ENCODE results near the gene KCNC2. TPM values are rescaled to one million over a fixed set of nuclear protein-coding genes. Genes with fewer than 3 reads are reported as not detected.

The KCNC2 gene
- total RNA-seq, 1 experiment from 2014 or later: not detected

DNA sequence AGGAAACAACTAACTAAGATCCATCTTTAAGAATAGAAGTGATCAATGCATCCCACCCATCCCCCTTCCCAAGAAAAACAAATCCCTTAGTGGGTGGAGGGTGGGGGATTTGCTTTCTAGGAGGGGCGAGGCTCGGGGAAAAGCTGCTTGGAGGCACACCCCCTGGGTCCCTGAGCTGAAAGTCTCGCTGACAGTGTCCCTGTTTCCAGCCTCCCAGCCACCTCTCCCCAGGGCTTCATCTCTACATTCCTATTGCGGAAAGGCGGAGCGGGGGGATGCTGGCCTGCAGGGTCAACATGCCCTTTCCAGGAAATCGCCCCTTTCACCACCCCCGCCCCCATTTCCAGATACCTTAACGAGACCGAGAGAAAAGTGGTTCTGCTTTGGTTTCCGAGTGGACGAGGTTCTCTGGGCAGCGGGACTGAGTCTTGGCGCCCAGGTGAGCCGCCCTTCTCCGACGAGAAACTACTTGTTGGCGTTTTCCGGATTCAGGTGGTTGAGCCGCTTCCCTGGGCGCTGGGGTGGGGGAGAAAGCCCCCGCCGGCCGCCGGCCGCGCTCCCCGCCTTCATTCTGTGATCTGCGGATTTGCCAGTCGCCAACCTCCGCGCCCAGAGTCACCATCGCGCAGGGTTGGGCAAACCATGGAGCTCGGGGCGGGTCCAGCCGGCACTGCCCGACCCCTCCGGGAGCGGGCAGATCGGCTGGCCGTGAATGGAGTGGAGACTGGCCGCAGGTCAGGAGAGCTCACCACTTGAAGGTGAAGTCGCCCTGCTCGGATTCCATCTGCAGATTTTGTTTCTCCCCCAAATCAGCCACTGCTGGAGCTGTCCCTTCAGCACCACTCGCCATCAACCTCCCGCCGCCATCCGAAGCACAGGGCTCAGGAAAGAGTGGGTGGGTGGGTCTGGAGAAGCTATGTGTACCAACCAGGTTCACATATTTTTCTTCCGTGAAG lies 505 bp downstream of the KCNC2 start:
- H3K4me3 ChIP-seq (ENCODE audit: low read length): no peak overlapping the region
- H4K20me1 ChIP-seq (ENCODE audit: insufficient read depth, low read depth, low read length): no peaks in the 10 kb centered on the region
- H2AFZ ChIP-seq (ENCODE audit: low read length): no peak overlapping the region
- H3K9me3 ChIP-seq (ENCODE audit: low read length): no peaks in the 10 kb centered on the region
- H3K4me2 ChIP-seq (ENCODE audit: low read depth, low read length, poor library complexity, severe bottlenecking): no peak overlapping the region
- no peak for DNase-seq
- H3K36me3 ChIP-seq (ENCODE audit: insufficient read depth, low read length): no peaks in the 10 kb centered on the region
- no peaks in the 10 kb centered on the region for H3K4me1 ChIP-seq (ENCODE audit: low read length)
- no peak overlapping the region for H3K27ac ChIP-seq (ENCODE audit: low read length)
- no peak overlapping the region for H3K9ac ChIP-seq (ENCODE audit: low read length)
- no peaks in the 10 kb centered on the region for H3K9me2 ChIP-seq (replicated peaks; ENCODE audit: insufficient read depth, low read length)
- H3K27me3 ChIP-seq (ENCODE audit: low read length): no peaks in the 10 kb centered on the region
- H3K79me2 ChIP-seq (ENCODE audit: low read length): no peaks in the 10 kb centered on the region

DNA sequence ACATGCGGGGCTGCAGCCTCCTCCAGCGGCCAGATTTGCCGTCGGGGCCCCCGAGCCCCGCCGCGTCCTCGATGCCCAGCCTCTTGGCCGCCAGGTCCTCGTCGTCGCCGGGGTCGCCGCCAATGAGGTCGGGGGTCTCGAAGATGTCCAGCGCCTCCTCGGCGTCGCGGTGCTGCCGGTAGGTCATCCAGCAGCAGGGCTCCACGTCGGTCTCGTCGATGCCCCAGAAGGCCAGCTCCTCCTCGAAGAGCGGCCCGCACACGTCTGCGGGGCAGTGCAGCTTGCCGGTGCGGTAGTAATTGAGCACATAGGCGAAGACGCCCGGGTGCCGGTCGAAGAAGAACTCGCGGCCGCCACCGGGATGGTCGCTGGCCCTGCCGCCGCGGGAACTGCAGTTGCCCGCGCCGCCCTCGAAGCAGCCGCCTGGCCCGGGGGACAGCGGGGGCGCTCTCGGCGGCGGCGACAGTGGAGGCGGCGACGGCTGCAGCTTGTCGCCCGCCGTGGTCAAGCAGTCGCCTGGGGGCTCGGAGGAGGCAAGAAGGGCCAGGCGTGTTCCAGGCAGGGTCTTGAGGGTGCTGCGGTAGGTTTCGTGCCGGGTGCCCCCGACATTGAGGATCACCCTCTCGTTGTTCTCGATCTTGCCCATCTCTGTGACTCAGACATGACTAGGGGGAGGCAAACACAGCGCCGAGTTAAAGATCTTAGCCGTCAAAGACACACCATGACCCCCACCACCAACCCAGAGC lies 2.1 kb downstream of the KCNC2 start:
- no peak overlapping the region for H3K27ac ChIP-seq (ENCODE audit: low read length)
- H3K4me1 ChIP-seq (ENCODE audit: low read length): no peaks in the 10 kb centered on the region
- no peaks in the 10 kb centered on the region for H3K9me3 ChIP-seq (ENCODE audit: low read length)
- no peak overlapping the region for H3K4me2 ChIP-seq (ENCODE audit: low read depth, low read length, poor library complexity, severe bottlenecking)
- no peak overlapping the region for H3K4me3 ChIP-seq (ENCODE audit: low read length)
- H3K27me3 ChIP-seq (ENCODE audit: low read length): no peaks in the 10 kb centered on the region
- no peaks in the 10 kb centered on the region for H4K20me1 ChIP-seq (ENCODE audit: insufficient read depth, low read depth, low read length)
- no peaks in the 10 kb centered on the region for H3K36me3 ChIP-seq (ENCODE audit: insufficient read depth, low read length)
- no peak overlapping the region for H3K9ac ChIP-seq (ENCODE audit: low read length)
- DNase-seq: no peak
- no peaks in the 10 kb centered on the region for H3K79me2 ChIP-seq (ENCODE audit: low read length)
- no peak overlapping the region for H2AFZ ChIP-seq (ENCODE audit: low read length)
- H3K9me2 ChIP-seq (replicated peaks; ENCODE audit: insufficient read depth, low read length): no peaks in the 10 kb centered on the region

DNA sequence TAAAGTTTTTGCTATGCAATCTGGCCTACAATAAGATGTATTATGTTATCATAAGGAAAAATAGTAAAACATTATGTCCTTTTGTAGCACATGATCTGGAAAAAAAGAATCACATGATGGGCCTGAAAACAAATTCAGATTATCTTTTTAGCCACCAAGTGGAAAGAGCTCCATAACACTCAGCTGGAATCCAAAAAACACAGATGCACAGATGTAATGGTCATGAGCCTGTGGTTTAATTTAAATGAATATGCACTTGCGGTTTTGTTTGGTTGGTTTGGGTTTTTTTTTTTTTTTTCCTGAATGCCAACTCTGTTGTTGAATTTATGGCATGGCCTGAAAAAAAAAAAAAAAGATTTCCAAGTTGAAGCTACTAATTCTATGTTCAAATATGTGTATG lies 4.1 kb downstream of the KCNC2 start:
- H3K79me2 ChIP-seq (ENCODE audit: low read length): no peaks in the 10 kb centered on the region
- H3K9ac ChIP-seq (ENCODE audit: low read length): no peak overlapping the region
- no peak overlapping the region for H3K27ac ChIP-seq (ENCODE audit: low read length)
- no peaks in the 10 kb centered on the region for H3K4me1 ChIP-seq (ENCODE audit: low read length)
- no peak overlapping the region for H3K4me2 ChIP-seq (ENCODE audit: low read depth, low read length, poor library complexity, severe bottlenecking)
- H3K9me3 ChIP-seq (ENCODE audit: low read length): no peaks in the 10 kb centered on the region
- H3K27me3 ChIP-seq (ENCODE audit: low read length): no peaks in the 10 kb centered on the region
- DNase-seq: no peak
- H3K36me3 ChIP-seq (ENCODE audit: insufficient read depth, low read length): no peaks in the 10 kb centered on the region
- no peaks in the 10 kb centered on the region for H3K9me2 ChIP-seq (replicated peaks; ENCODE audit: insufficient read depth, low read length)
- H4K20me1 ChIP-seq (ENCODE audit: insufficient read depth, low read depth, low read length): no peaks in the 10 kb centered on the region
- H2AFZ ChIP-seq (ENCODE audit: low read length): no peak overlapping the region
- H3K4me3 ChIP-seq (ENCODE audit: low read length): no peak overlapping the region

DNA sequence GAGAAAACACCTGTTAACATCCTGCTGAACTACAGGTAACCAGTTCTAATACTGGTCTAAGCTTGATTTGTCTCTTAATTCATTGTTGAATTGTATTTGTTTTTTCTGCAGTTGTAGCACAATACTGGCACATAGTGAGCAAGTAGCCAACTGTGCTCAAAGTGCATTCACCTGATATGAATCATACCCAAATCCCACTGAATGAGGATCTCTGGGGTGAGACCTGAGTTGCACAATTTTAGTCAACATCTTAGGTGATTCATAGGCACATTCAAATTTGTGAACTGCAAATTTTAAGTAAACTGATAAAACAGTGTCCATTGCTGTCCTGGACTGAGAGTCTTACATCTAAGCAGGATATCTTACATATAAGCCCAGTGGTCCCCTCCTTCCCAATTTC lies 12.8 kb downstream of the KCNC2 start:
- no peaks in the 10 kb centered on the region for H3K9me3 ChIP-seq (ENCODE audit: low read length)
- no peaks in the 10 kb centered on the region for H3K36me3 ChIP-seq (ENCODE audit: insufficient read depth, low read length)
- no peak overlapping the region for H3K4me2 ChIP-seq (ENCODE audit: low read depth, low read length, poor library complexity, severe bottlenecking)
- DNase-seq: no peak
- H2AFZ ChIP-seq (ENCODE audit: low read length): no peak overlapping the region
- H4K20me1 ChIP-seq (ENCODE audit: insufficient read depth, low read depth, low read length): no peaks in the 10 kb centered on the region
- H3K79me2 ChIP-seq (ENCODE audit: low read length): no peaks in the 10 kb centered on the region
- no peak overlapping the region for H3K27ac ChIP-seq (ENCODE audit: low read length)
- H3K9me2 ChIP-seq (replicated peaks; ENCODE audit: insufficient read depth, low read length): no peaks in the 10 kb centered on the region
- no peaks in the 10 kb centered on the region for H3K4me1 ChIP-seq (ENCODE audit: low read length)
- H3K27me3 ChIP-seq (ENCODE audit: low read length): no peaks in the 10 kb centered on the region
- H3K9ac ChIP-seq (ENCODE audit: low read length): no peak overlapping the region
- H3K4me3 ChIP-seq (ENCODE audit: low read length): no peak overlapping the region

DNA sequence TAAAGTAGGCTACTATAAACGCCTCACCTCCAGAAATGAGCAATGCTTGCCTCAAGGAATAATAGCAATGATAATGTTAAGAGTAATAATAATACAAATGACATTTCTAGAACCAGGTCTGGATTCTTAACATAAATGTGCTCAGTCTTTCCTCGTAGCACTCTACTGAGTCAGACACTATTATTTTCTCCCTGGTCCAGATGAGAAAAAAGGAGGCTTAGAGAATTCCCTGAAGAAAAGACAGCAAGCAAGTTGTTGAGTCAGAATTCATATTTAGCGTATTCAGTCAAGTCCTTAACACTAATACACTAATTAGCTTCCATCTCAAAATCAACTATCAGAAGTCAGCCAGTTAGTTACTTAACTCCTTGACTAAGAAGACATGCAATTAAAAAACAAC lies 13.2 kb downstream of the KCNC2 start:
- DNase-seq: no peak
- H3K4me2 ChIP-seq (ENCODE audit: low read depth, low read length, poor library complexity, severe bottlenecking): no peak overlapping the region
- no peaks in the 10 kb centered on the region for H4K20me1 ChIP-seq (ENCODE audit: insufficient read depth, low read depth, low read length)
- H3K27ac ChIP-seq (ENCODE audit: low read length): no peak overlapping the region
- H3K9me3 ChIP-seq (ENCODE audit: low read length): no peaks in the 10 kb centered on the region
- H3K36me3 ChIP-seq (ENCODE audit: insufficient read depth, low read length): no peaks in the 10 kb centered on the region
- H3K4me1 ChIP-seq (ENCODE audit: low read length): no peaks in the 10 kb centered on the region
- no peak overlapping the region for H3K4me3 ChIP-seq (ENCODE audit: low read length)
- no peaks in the 10 kb centered on the region for H3K27me3 ChIP-seq (ENCODE audit: low read length)
- H2AFZ ChIP-seq (ENCODE audit: low read length): no peak overlapping the region
- no peak overlapping the region for H3K9ac ChIP-seq (ENCODE audit: low read length)
- H3K79me2 ChIP-seq (ENCODE audit: low read length): no peaks in the 10 kb centered on the region
- no peaks in the 10 kb centered on the region for H3K9me2 ChIP-seq (replicated peaks; ENCODE audit: insufficient read depth, low read length)

DNA sequence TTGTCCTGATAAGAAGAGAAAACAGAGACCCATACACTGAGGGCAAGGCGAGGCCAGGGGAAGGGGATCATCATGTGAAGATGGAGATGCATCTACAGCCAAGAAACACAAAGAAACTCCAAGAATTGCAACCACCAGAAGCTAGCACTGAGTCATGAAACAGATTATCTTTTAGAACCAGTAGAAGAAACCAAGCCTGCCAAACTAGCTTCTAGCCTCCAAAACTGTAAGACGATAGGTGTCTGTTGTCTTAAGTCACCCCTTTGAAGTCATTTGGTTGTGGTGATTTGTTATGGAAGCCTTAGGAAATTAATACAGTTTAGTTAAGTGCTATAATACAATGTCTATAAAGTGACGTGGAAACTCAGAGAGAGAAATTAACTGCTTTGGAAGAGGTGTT lies 15.4 kb downstream of the KCNC2 start:
- no peak overlapping the region for H2AFZ ChIP-seq (ENCODE audit: low read length)
- H3K4me2 ChIP-seq (ENCODE audit: low read depth, low read length, poor library complexity, severe bottlenecking): no peak overlapping the region
- no peaks in the 10 kb centered on the region for H3K27me3 ChIP-seq (ENCODE audit: low read length)
- H3K9ac ChIP-seq (ENCODE audit: low read length): no peak overlapping the region
- no peak for DNase-seq
- no peaks in the 10 kb centered on the region for H4K20me1 ChIP-seq (ENCODE audit: insufficient read depth, low read depth, low read length)
- no peaks in the 10 kb centered on the region for H3K9me2 ChIP-seq (replicated peaks; ENCODE audit: insufficient read depth, low read length)
- H3K9me3 ChIP-seq (ENCODE audit: low read length): no peaks in the 10 kb centered on the region
- no peak overlapping the region for H3K27ac ChIP-seq (ENCODE audit: low read length)
- H3K4me3 ChIP-seq (ENCODE audit: low read length): no peak overlapping the region
- no peaks in the 10 kb centered on the region for H3K4me1 ChIP-seq (ENCODE audit: low read length)
- H3K79me2 ChIP-seq (ENCODE audit: low read length): no peaks in the 10 kb centered on the region
- no peaks in the 10 kb centered on the region for H3K36me3 ChIP-seq (ENCODE audit: insufficient read depth, low read length)

DNA sequence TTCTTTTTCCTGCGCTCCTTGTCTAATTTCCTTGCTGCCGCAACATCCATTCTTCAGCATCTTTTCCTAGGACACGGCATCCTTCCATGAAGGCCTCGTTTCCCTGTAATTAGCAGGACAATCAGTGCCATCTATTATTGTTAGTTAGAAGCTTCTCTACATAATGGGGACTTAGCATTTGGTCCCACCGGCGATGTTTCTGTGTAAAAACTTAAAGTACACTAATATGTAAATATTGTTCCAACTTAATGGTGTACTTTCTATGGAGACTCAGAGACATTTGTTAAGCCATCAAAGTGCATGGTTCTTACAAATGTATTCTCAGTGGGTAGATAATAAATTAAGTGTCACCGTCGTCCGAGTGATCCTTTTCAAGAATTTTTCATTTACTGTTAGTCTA lies 17.4 kb downstream of the KCNC2 start:
- no peaks in the 10 kb centered on the region for H3K79me2 ChIP-seq (ENCODE audit: low read length)
- no peak for DNase-seq
- no peaks in the 10 kb centered on the region for H3K4me1 ChIP-seq (ENCODE audit: low read length)
- no peak overlapping the region for H3K9ac ChIP-seq (ENCODE audit: low read length)
- H3K4me2 ChIP-seq (ENCODE audit: low read depth, low read length, poor library complexity, severe bottlenecking): no peak overlapping the region
- no peaks in the 10 kb centered on the region for H4K20me1 ChIP-seq (ENCODE audit: insufficient read depth, low read depth, low read length)
- no peak overlapping the region for H3K4me3 ChIP-seq (ENCODE audit: low read length)
- no peak overlapping the region for H3K27ac ChIP-seq (ENCODE audit: low read length)
- H3K27me3 ChIP-seq (ENCODE audit: low read length): no peaks in the 10 kb centered on the region
- no peaks in the 10 kb centered on the region for H3K36me3 ChIP-seq (ENCODE audit: insufficient read depth, low read length)
- H3K9me2 ChIP-seq (replicated peaks; ENCODE audit: insufficient read depth, low read length): no peaks in the 10 kb centered on the region
- H3K9me3 ChIP-seq (ENCODE audit: low read length): no peaks in the 10 kb centered on the region
- H2AFZ ChIP-seq (ENCODE audit: low read length): no peak overlapping the region

DNA sequence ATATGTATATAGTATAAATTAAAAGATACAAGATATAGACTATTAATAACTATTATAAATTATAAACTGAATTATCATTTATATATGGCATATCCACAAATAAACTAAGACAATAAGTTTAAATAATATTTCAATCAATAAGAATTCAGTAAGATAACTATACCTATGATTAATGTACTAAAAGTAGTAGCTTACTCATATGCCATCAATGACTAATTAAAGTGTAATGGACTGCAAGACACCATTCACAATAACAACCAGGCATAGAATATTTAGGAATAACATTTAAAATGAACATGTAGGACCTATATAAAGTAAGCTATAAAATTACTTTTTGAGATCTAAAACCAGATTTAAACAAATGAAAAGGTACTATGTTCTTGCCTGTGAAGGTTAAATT lies 18.8 kb downstream of the KCNC2 start:
- no peaks in the 10 kb centered on the region for H3K9me3 ChIP-seq (ENCODE audit: low read length)
- no peaks in the 10 kb centered on the region for H3K4me1 ChIP-seq (ENCODE audit: low read length)
- H4K20me1 ChIP-seq (ENCODE audit: insufficient read depth, low read depth, low read length): no peaks in the 10 kb centered on the region
- no peaks in the 10 kb centered on the region for H3K36me3 ChIP-seq (ENCODE audit: insufficient read depth, low read length)
- no peak overlapping the region for H3K27ac ChIP-seq (ENCODE audit: low read length)
- no peak overlapping the region for H2AFZ ChIP-seq (ENCODE audit: low read length)
- no peak for DNase-seq
- no peak overlapping the region for H3K9ac ChIP-seq (ENCODE audit: low read length)
- H3K79me2 ChIP-seq (ENCODE audit: low read length): no peaks in the 10 kb centered on the region
- H3K4me2 ChIP-seq (ENCODE audit: low read depth, low read length, poor library complexity, severe bottlenecking): no peak overlapping the region
- no peak overlapping the region for H3K4me3 ChIP-seq (ENCODE audit: low read length)
- no peaks in the 10 kb centered on the region for H3K9me2 ChIP-seq (replicated peaks; ENCODE audit: insufficient read depth, low read length)
- no peaks in the 10 kb centered on the region for H3K27me3 ChIP-seq (ENCODE audit: low read length)
